PC-9 (cell line): ENCODE measurements around the gene CDC27. TPM values are rescaled to one million over a fixed set of nuclear protein-coding genes. Genes with fewer than 3 reads are reported as not detected.

Experiments
- BruUV-seq: library from RNA; stranded (reverse); fragments of 400-500 nt; replicated peaks from 2 replicates; lab custom pipeline; 2021; lab: Mats Ljungman, UMichigan
- CTCF ChIA-PET: fragments of 300-600 bp; sonication (Branson Sonifier 250); formaldehyde crosslinking; loops from one replicate; lab custom pipeline; 2022; ENCODE audit warnings: antibody characterized with exemption; lab: Charles Lee
- POLR2A ChIA-PET: fragments of 300-600 bp; sonication (Branson Sonifier 250); formaldehyde crosslinking; loops from one replicate; lab custom pipeline; 2022; ENCODE audit warnings: antibody characterized with exemption; ENCODE audit not compliant: unreplicated experiment; lab: Charles Lee
- DNase-seq, 2 experiments: peaks; one replicate each; pipeline versions ENCODE4 v3.0.0 to v3.0.0-alpha.2; 2015 to 2022; ENCODE audit warnings: mixed read lengths in 1 of 2
- H2AFZ ChIP-seq: fragments of 200-600 bp; sonication (generic); 2 replicates; pipeline ENCODE4 v1.8.1; 2017; ENCODE audit warnings: antibody characterized with exemption
- H3F3A ChIP-seq: fragments of 200-600 bp; sonication (generic); 2 replicates; pipeline ENCODE4 v1.8.1; 2017; ENCODE audit warnings: antibody characterized with exemption, mild to moderate bottlenecking, low read depth; ENCODE audit not compliant: insufficient read depth
- H3K27ac ChIP-seq: fragments of 200-600 bp; sonication (generic); 2 replicates; pipeline ENCODE4 v1.6.1; 2016; ENCODE audit warnings: mixed run types
- H3K27me3 ChIP-seq: fragments of 200-600 bp; sonication (generic); 2 replicates; pipeline ENCODE4 v1.6.1; 2016; ENCODE audit warnings: low read depth, mixed run types; ENCODE audit not compliant: insufficient read depth
- H3K36me3 ChIP-seq: fragments of 200-600 bp; sonication (generic); 2 replicates; pipeline ENCODE4 v1.6.1; 2016; ENCODE audit warnings: low read depth, mixed run types
- H3K4me1 ChIP-seq: fragments of 200-600 bp; sonication (generic); replicated peaks from 2 replicates; pipeline ENCODE4 v1.6.1; 2016; ENCODE audit warnings: mixed run types; ENCODE audit not compliant: insufficient read depth
- H3K4me2 ChIP-seq: fragments of 200-600 bp; sonication (generic); 2 replicates; pipeline ENCODE4 v1.6.1; 2017; ENCODE audit warnings: mixed run types
- H3K4me3 ChIP-seq: fragments of 200-600 bp; sonication (generic); 2 replicates; pipeline ENCODE4 v1.6.1; 2016; ENCODE audit warnings: mixed run types
- H3K79me2 ChIP-seq: fragments of 200-600 bp; sonication (generic); 2 replicates; pipeline ENCODE4 v1.6.1; 2017; ENCODE audit warnings: low read depth, mixed run types
- H3K9me2 ChIP-seq: fragments of 200-600 bp; sonication (generic); 2 replicates; pipeline ENCODE4 v1.8.1; 2017; ENCODE audit warnings: mild to moderate bottlenecking; ENCODE audit not compliant: insufficient read depth
- H3K9me3 ChIP-seq: fragments of 200-600 bp; sonication (generic); 2 replicates; pipeline ENCODE4 v1.8.1; 2016; ENCODE audit warnings: low read depth; ENCODE audit not compliant: insufficient read depth
- H4K20me1 ChIP-seq: fragments of 200-600 bp; sonication (generic); 2 replicates; pipeline ENCODE4 v1.8.1; 2017; ENCODE audit not compliant: insufficient read depth
- EZH2 ChIP-seq: fragments of 200-600 bp; sonication (generic); IDR thresholded peaks from 2 replicates; pipeline ENCODE4 v1.8.0; 2017; ENCODE audit warnings: antibody characterized with exemption, low read depth
- intact Hi-C: fragments of 100-400 bp; cut with micrococcal nuclease; formaldehyde crosslinking; loops from one replicate; pipeline ENCODE4 v1.10.0; 2022; ENCODE audit not compliant: unreplicated experiment
- total RNA-seq: library from RNA; stranded (reverse); gene quantifications from 2 replicates; pipeline ENCODE4 v1.2.3, GENCODE V29; 2021
- TF ChIP-seq, protein P1 (sequence below): fragments of 200-600 bp; sonication (generic); conservative IDR thresholded peaks from 2 replicates; pipeline ENCODE4 v1.6.1; 2017; ENCODE audit warnings: mixed run types, antibody characterized with exemption, mild to moderate bottlenecking, moderate library complexity

The CDC27 gene
- total RNA-seq, 1 experiment from 2014 or later = 94.3 TPM

DNA sequence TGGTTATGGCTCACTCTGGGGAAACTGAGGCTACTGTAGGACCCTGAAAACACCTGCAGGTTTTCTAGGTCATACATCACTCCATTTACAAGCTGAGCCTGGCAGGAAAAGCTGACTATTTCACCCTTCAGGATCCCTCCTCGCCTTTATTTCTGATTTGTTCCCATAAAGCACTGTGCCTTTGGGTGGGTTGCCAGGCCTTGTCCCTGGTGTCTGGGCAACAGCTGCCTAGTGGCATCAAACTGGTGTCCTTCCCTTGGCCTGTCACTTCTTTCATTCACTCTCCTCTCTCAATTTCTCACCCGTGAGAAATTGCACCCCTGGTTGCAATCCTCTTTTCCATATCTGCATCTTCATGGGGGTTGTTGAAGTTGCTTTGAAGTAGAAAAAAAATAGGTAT lies 21.7 kb upstream of the CDC27 start:
- ChIA-PET POLR2A (no interaction called here), CTCF (no interaction called here)
- Histone ChIP-seq H3K79me2 (no peaks in the 10 kb centered on the region), H3K4me2 (no peak overlapping the region), H3K27ac (no peak overlapping the region), H3K36me3 (no peaks in the 10 kb centered on the region), H3K27me3 (no peaks in the 10 kb centered on the region), H2AFZ (no peak overlapping the region), H3K9me3 (no peaks in the 10 kb centered on the region), H3K4me3 (no peak overlapping the region), H3K4me1 (peaks cover 6% of the 10 kb centered on the region), H3K9me2 (no peaks in the 10 kb centered on the region; the same call in 1 of the 2 replicates), H3F3A (peaks cover 10% of the 10 kb centered on the region), H4K20me1 (no peaks in the 10 kb centered on the region)
- DNase-seq = no peak
- intact Hi-C loops = no loop called here
- BruUV-seq = no TSS peak
- TF ChIP-seq EZH2 = no peak
- TF ChIP-seq, protein P1, sequence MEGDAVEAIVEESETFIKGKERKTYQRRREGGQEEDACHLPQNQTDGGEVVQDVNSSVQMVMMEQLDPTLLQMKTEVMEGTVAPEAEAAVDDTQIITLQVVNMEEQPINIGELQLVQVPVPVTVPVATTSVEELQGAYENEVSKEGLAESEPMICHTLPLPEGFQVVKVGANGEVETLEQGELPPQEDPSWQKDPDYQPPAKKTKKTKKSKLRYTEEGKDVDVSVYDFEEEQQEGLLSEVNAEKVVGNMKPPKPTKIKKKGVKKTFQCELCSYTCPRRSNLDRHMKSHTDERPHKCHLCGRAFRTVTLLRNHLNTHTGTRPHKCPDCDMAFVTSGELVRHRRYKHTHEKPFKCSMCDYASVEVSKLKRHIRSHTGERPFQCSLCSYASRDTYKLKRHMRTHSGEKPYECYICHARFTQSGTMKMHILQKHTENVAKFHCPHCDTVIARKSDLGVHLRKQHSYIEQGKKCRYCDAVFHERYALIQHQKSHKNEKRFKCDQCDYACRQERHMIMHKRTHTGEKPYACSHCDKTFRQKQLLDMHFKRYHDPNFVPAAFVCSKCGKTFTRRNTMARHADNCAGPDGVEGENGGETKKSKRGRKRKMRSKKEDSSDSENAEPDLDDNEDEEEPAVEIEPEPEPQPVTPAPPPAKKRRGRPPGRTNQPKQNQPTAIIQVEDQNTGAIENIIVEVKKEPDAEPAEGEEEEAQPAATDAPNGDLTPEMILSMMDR = no peak

DNA sequence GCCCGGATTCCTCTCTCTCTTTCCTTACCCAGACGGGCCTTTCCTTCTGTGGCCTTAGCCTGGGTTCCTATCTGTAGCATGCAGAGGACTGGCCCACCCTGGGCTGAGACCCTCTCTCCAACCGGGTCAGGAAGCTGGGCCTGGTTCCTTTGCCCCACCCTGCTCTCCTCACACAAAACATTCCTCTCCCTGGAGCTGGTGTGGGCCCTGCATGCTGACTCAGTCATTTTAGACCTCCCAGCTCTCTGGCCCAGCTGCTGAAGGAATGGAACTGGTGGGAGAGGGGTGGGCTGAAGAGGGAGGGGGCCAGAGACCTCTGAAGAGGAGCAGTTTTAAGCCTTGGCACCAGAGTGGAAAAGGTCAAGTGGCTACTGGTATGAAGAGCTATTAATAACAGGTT lies 21.0 kb upstream of the CDC27 start:
- peaks cover 13% of the 10 kb centered on the region for H3K4me1 ChIP-seq
- no TSS peak for BruUV-seq

DNA sequence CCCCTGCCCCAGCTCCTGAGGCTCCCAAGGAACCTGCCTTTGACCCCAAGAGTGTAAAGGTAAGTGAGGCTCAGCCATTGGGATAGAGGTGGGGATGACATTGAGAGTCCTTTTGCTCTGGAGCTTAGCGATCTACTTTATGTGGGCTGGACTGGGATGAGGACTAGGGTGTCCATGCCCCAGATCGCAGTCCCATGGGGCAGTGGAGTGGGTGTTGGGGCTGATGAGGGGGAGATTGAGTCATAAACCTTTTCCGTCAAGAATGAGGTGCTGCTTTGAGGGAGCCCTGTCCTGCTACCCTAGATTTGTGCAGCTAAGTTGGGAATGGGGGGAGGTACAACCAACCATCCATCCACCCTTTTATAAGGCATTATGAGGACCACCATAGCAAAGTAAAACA lies 20.4 kb upstream of the CDC27 start:
- ChIA-PET CTCF (no interaction called here), POLR2A (no interaction called here)
- Histone ChIP-seq H3K4me1 (peaks cover 19% of the 10 kb centered on the region), H3F3A (peaks cover 18% of the 10 kb centered on the region), H3K4me3 (no peak overlapping the region), H3K27ac (no peak overlapping the region), H3K79me2 (no peaks in the 10 kb centered on the region), H3K36me3 (no peaks in the 10 kb centered on the region), H3K9me3 (no peaks in the 10 kb centered on the region), H3K27me3 (no peaks in the 10 kb centered on the region), H2AFZ (no peak overlapping the region), H3K4me2 (no peak overlapping the region), H3K9me2 (no peaks in the 10 kb centered on the region; the same call in 1 of the 2 replicates), H4K20me1 (no peaks in the 10 kb centered on the region)
- intact Hi-C loops = no loop called here
- no peak for TF ChIP-seq EZH2
- TF ChIP-seq, protein P1 = no peak
- no peak for DNase-seq
- no TSS peak for BruUV-seq

More for the DNA sequence above, 21.0 kb upstream of the CDC27 start:
- POLR2A ChIA-PET = no interaction called here
- H4K20me1 ChIP-seq = no peaks in the 10 kb centered on the region
- H3K9me2 ChIP-seq = no peaks in the 10 kb centered on the region; the same call in 1 of the 2 replicates
- no peak for DNase-seq
- H3K79me2 ChIP-seq = no peaks in the 10 kb centered on the region
- H3K4me3 ChIP-seq = no peak overlapping the region
- no peak overlapping the region for H3K4me2 ChIP-seq
- TF ChIP-seq, protein P1 = no peak
- no peak for TF ChIP-seq EZH2
- no peaks in the 10 kb centered on the region for H3K36me3 ChIP-seq
- intact Hi-C loops = no loop called here
- CTCF ChIA-PET = no interaction called here
- no peak overlapping the region for H3K27ac ChIP-seq
- H2AFZ ChIP-seq = no peak overlapping the region
- no peaks in the 10 kb centered on the region for H3K9me3 ChIP-seq
- peaks cover 14% of the 10 kb centered on the region for H3F3A ChIP-seq
- H3K27me3 ChIP-seq = no peaks in the 10 kb centered on the region
